WI38 (cell line): ENCODE results near the gene FOXA1.

ENCODE experiments used
- H3K4me3 ChIP-seq: 2 replicates; pipeline ENCODE4 v1.5.1; 2011; ENCODE audit warnings: low read depth, mild to moderate bottlenecking, control low read depth, low read length
- CTCF ChIP-seq: IDR thresholded peaks from 2 replicates; pipeline ENCODE4 v1.5.1; 2012; ENCODE audit warnings: low read depth, mild to moderate bottlenecking, control low read depth, low read length

The FOXA1 gene

DNA sequence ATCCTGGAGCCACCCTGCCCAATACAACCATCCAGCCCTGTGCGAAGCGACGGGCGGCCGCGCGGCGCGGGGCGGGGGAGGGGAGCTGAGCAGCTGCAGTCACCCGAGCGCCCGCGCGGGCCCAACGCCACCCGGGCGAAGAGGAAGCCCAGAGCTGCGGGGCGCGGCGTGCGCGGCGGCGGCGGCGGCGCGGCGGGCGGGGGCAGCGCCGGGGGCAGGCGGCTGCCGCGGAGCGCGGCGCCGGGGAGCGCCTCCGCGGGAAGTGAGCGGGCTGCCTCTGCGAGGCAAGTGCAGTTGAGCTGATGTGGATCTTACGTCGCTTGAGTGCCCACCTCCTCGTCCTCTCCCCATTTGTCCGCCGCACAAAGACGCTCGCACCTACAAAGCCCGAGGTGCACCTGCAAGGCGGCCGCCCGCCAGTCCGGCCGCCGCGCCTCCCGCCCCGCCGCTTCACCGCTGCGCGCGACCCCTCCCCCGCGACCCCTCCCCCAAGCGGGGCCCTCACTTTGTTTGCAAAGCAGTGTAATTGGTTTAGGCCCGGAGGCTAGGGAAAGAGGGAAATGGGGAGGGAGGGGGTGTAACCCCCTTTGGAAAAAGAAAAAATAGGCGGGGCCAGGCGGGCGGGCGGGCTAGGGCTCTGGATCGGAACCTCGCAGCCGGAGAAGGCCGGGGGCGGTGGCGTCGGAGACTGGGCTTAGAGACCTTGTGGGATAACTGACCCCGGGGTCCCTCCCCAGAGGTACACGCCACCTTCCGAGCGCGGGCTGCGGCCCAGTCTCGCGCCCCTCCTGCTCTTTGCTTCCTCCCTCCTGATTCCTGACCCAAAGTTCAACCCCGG is at the start of gene FOXA1, which contains the start of gene TTC6:
Gene FOXA1, minus strand, starts transcription at position 279 of the 838 bp plus-strand sequence. Its CDS starts 277 bp downstream, at position 2.
Gene TTC6, plus strand, starts transcription at position 659 of the 838 bp plus-strand sequence. CDS start 26,436 bp downstream, outside the sequence.
- peak within 1 kb of the TSS; percentile 63 for H3K4me3 ChIP-seq
- TF ChIP-seq CTCF = no peak

- no peak for TF ChIP-seq CTCF
- H3K4me3 ChIP-seq = no peak overlapping the region
Measured at GRCh38 chr14:37643701-37644100, 48.7 kb upstream of the FOXA1 start.

DNA sequence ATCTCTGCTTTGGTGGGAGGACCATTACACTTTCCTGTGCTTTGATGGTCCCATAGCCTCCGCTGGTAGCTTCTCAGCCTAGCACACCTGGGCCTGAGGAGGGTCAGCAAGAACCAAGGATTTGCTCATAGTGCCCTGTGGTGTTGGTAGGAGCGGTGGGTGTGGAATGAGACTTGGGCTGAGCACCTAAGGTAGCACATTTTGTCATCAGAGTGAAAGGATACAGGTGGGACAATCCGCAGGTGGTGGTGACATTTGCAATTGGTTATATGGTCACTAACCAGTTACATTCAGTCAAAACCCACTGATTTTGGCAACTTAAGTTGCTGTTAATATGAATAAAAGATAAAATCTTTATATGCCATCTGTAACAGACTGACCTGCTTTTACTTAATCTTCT is 47.1 kb upstream of the FOXA1 start:
- H3K4me3 ChIP-seq = no peak overlapping the region
- TF ChIP-seq CTCF = no peak

DNA sequence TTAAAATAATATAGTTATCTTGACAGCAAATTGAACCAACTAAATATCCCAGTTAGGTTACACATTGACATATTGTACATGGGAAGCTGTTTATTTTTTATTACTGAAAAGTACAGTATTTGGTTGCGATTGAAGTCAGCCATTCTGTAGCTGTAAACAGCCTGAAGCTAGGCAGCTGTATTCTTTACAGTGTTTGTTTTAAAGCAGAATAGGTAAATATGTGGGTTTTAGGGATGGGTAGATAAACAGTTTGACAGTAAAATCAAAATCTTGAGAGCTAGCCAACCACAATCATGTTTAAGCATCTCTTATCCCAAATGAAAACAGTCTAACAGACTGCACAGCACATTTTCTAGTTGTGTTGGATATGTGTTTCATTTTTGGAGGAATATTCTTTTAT is 46.1 kb upstream of the FOXA1 start:
- H3K4me3 ChIP-seq = no peak overlapping the region
- TF ChIP-seq CTCF = no peak

DNA sequence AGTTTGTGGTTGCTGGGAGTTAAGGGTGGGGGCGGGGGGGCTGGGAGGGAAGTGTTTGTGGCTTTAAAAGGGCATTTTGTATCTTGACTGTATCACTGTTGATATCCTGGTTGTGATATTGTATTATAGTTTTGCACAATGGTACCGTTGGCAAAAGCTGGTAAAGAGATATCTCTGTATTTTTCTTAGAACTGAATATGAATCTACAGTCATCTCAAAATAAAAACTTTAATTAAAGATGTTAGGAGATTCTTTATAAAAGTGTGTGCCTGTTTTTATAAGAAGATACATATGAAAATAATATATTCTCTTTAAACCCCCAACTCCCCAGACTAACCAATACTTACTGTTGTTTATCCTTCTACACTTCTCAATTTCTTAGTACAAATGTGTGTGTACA is 43.5 kb upstream of the FOXA1 start:
- no peak overlapping the region for H3K4me3 ChIP-seq
- no peak for TF ChIP-seq CTCF

DNA sequence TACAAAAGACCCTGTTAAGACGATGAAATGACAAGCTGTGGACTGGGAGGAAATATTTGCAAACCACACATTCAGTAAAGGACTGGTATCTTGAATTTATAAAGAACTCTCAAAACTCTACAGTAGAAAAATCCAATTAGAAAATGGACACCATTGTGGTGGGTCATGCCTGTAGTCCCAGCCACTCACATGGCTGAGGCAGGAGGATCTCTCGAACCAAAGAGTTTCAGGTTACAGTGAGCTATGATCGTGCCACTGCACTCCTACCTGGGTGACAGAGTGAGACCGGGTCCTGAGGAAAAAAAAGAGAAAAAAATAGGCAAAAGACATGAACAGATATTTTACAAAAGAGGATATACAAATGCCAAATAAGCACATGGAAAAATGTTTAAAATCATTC is 42.3 kb upstream of the FOXA1 start:
- no peak overlapping the region for H3K4me3 ChIP-seq
- TF ChIP-seq CTCF = no peak
